ENCODE data around the gene PGD. TPM values are rescaled to one million over a fixed set of nuclear protein-coding genes. Genes with fewer than 3 reads are reported as not detected.

The PGD gene
- total and polyA plus RNA-seq, 10 of the 15 experiments (the other 5 are each of a cell fraction or from before 2014, with no cell fraction given): 108 to 262 (median 171) TPM

DNA sequence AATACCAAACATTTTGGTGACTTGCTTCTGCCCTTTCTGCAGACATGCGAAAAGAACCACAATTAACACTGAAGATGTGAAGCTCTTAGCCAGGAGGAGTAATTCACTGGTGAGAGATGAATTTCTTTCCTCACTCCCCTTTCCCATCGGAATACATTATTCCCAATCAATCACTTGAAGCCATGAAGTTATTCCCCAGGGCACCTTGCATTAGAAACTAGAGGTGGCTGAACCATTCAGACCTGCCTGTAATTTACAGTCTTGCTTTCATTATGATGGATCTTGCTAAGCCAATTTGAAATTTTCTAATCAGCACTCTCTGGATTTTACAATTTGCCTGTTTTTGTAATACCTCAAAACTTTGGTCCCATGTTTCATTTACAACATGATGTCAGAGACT, 41.4 kb downstream of the PGD start:
- FAIRE-seq: no peak
- BruUV-seq (replicated peaks): no TSS peak
- Histone ChIP-seq H2AFZ (ENCODE audit: control insufficient read depth, low read depth, low read length) (no peak overlapping the region), H3K27me3 (replicated peaks in 1 of 2; ENCODE audit: control insufficient read depth in 2 of 2, insufficient read depth in 2 of 2, low read length in 1 of 2) (no peaks in the 10 kb centered on the region), H3K9ac (ENCODE audit: control insufficient read depth, insufficient read depth, low read length) (no peak overlapping the region), H3K79me2 (ENCODE audit: control insufficient read depth, insufficient read depth, low read length) (no peaks in the 10 kb centered on the region), H3K4me1 (ENCODE audit: control insufficient read depth, insufficient read depth, low read length) (no peaks in the 10 kb centered on the region), H3K9me3 (replicated peaks; ENCODE audit: control insufficient read depth, insufficient read depth, low read length) (no peaks in the 10 kb centered on the region), H3K27ac (ENCODE audit: control insufficient read depth, insufficient read depth) (no peak overlapping the region), H3K4me3 (no peak overlapping the region), H3K36me3 (ENCODE audit: control insufficient read depth in 2 of 2, insufficient read depth in 2 of 2, low read length in 1 of 2) (no peaks in the 10 kb centered on the region; a peak in 1 of 4 replicates), H4K20me1 (ENCODE audit: control insufficient read depth, insufficient read depth) (no peaks in the 10 kb centered on the region), H3K4me2 (ENCODE audit: control insufficient read depth, insufficient read depth) (no peak overlapping the region)
- no peak for ATAC-seq
- ChIA-PET CTCF (interaction anchor here (0.6 kb wide), 1 partner anchor 984 kb away, joined by 3 read pairs; no protein-coding TSS in a partner anchor), RAD21 (ENCODE audit: unreplicated experiment) (no interaction called here), POLR2A (no interaction called here), SMC1A (ENCODE audit: uncharacterized antibody, unreplicated experiment) (no interaction called here)
- intact Hi-C loops (cut with micrococcal nuclease; ENCODE audit: unreplicated experiment): no loop called here
- in situ Hi-C loops (cut with MboI): no loop called here
- TF ChIP-seq SP1 (IDR thresholded peaks at IDR 0.05; ENCODE audit: low read depth, low read length) (no peak), SMC3 (IDR thresholded peaks at IDR 0.05; ENCODE audit: borderline replicate concordance, low read length) (no peak), TCF7 (IDR thresholded peaks at IDR 0.05; ENCODE audit: borderline replicate concordance) (no peak), IKZF1 (conservative IDR thresholded peaks at IDR 0.05) (no peak), FOXM1 (IDR thresholded peaks at IDR 0.05; ENCODE audit: low read depth, low read length) (no peak)
- WGBS (ENCODE audit: insufficient coverage, insufficient replicate concordance, low lambda C conversion rate, missing lambda C conversion rate): 100% methylated on average over 2 of the region's 2 CpGs
- no peak for DNase-seq (ENCODE audit: low read depth, low spot score)

DNA sequence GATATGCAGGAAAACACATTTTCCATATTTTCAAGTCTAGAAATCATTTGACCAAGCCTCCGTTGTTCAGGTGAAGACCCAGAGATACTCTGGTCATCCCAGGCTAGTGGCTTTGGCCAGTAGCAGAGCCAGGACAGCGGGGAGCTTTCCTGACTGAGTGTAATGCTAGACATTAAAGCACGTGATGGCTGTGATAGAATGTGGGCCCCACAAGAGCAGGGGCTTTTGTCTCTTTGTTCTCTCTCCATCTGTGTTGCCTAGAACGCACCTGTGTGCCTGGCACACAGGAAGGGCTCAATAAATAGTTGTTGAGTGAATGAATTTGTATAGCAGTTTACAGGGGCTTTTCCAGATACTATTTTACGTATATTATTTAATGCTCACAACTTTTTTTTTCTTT, 41.9 kb downstream of the PGD start:
- intact Hi-C loops (cut with micrococcal nuclease; ENCODE audit: unreplicated experiment): no loop called here
- in situ Hi-C loops (cut with MboI): no loop called here
- Histone ChIP-seq H3K9me3 (replicated peaks; ENCODE audit: control insufficient read depth, insufficient read depth, low read length) (no peaks in the 10 kb centered on the region), H3K9ac (ENCODE audit: control insufficient read depth, insufficient read depth, low read length) (no peak overlapping the region), H2AFZ (ENCODE audit: control insufficient read depth, low read depth, low read length) (no peak overlapping the region), H3K4me3 (no peak overlapping the region), H3K36me3 (ENCODE audit: control insufficient read depth in 2 of 2, insufficient read depth in 2 of 2, low read length in 1 of 2) (no peaks in the 10 kb centered on the region; a peak in 1 of 4 replicates), H4K20me1 (ENCODE audit: control insufficient read depth, insufficient read depth) (no peaks in the 10 kb centered on the region), H3K27ac (ENCODE audit: control insufficient read depth, insufficient read depth) (no peak overlapping the region), H3K4me2 (ENCODE audit: control insufficient read depth, insufficient read depth) (no peak overlapping the region), H3K4me1 (ENCODE audit: control insufficient read depth, insufficient read depth, low read length) (no peaks in the 10 kb centered on the region), H3K27me3 (replicated peaks in 1 of 2; ENCODE audit: control insufficient read depth in 2 of 2, insufficient read depth in 2 of 2, low read length in 1 of 2) (no peaks in the 10 kb centered on the region), H3K79me2 (ENCODE audit: control insufficient read depth, insufficient read depth, low read length) (no peaks in the 10 kb centered on the region)
- POLR2A ChIA-PET: no interaction called here
- BruUV-seq (replicated peaks): no TSS peak
- TF ChIP-seq BACH1 (IDR thresholded peaks at IDR 0.05; ENCODE audit: borderline replicate concordance): no peak
- TF ChIP-seq TAF1 (IDR thresholded peaks at IDR 0.05; ENCODE audit: borderline replicate concordance, low read depth, low read length): no peak
- no peak for TF ChIP-seq MTA2 (IDR thresholded peaks at IDR 0.05; ENCODE audit: low read depth)
- no peak for TF ChIP-seq ZBED1 (IDR thresholded peaks at IDR 0.05; ENCODE audit: borderline replicate concordance)
- TF ChIP-seq SPI1 (IDR thresholded peaks at IDR 0.05; ENCODE audit: borderline replicate concordance, insufficient read depth, low read depth, low read length): no peak
- TF ChIP-seq NKRF (conservative IDR thresholded peaks at IDR 0.05): no peak
- TF ChIP-seq ZNF274 (IDR thresholded peaks at IDR 0.05; ENCODE audit: insufficient read depth, insufficient read length): no peak
- TF ChIP-seq SMAD5 (IDR thresholded peaks at IDR 0.05; ENCODE audit: low read depth): no peak
- TF ChIP-seq BRCA1 (IDR thresholded peaks at IDR 0.05; ENCODE audit: low read depth, low read length): no peak
- no peak for TF ChIP-seq RUNX3 (IDR thresholded peaks at IDR 0.05; ENCODE audit: low read length)
- TF ChIP-seq CREB1 (IDR thresholded peaks at IDR 0.05; ENCODE audit: low read depth): no peak
- no peak for TF ChIP-seq FOXM1 (IDR thresholded peaks at IDR 0.05; ENCODE audit: low read depth, low read length)
- 73% methylated on average over 5 of the region's 5 CpGs for WGBS (ENCODE audit: insufficient coverage, insufficient replicate concordance, low lambda C conversion rate, missing lambda C conversion rate)
- SMC1A ChIA-PET (ENCODE audit: uncharacterized antibody, unreplicated experiment): no interaction called here
- CTCF ChIA-PET: no interaction called here
- no peak for DNase-seq (ENCODE audit: low read depth, low spot score)
- ATAC-seq: no peak
- no peak for FAIRE-seq
- RAD21 ChIA-PET (ENCODE audit: unreplicated experiment): no interaction called here

All from GM12878 (cell line).